HG03575 (cell line): ENCODE results near the gene CACNA1G.

ENCODE experiments used
- ATAC-seq: cut with Tn5 transposase; IDR thresholded peaks from one replicate; pipeline ENCODE4 v1.9.1; 2021; ENCODE audit not compliant: unreplicated experiment, insufficient number of reproducible peaks, low FRiP score; ENCODE audit errors: extremely low read depth

CACNA1G gene

GRCh38 chr17:50659179-50659578 is 98.7 kb downstream of the CACNA1G start:
- no peak for ATAC-seq

DNA sequence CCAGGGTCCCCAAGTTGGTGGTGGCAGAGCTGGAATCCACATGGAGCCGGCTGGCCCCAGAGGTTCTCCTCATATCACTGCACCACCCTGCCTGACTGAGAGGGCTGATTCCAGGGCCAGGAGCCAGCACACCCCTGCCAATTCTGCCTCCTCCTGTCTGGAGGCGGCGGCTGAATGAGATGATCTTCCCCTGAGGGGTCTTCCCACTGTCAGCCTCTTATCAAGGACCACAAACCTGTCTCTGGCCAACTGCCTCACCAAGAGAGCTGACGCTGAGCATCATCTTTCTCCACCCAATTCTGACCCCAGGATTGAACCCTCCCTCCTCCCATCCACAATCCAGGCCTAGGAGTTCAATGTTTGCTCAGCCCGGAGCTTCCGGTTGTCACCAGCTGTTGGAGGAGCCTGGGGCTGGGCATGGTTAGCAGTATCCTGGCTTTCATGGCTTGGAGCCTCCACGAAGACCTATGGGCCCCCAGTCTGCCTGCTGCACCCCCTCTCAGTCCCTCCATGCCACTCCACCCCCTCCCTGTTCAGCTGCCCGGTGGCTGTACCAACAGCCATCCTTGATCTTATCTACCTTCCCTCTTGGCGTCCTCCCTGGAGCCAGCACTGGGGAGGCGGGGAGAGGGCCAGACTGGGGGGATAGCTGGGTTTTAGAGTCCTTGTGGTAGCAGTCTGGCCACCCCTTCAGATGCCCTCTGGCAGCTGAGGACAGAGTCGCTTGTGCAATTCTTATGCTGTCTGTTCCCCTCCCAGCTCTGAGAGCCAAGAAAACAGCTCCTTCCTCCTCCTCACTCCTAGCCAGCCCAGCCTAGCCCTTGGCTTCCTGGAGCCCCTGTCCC is 99.7 kb downstream of the CACNA1G start:
- no peak for ATAC-seq

DNA sequence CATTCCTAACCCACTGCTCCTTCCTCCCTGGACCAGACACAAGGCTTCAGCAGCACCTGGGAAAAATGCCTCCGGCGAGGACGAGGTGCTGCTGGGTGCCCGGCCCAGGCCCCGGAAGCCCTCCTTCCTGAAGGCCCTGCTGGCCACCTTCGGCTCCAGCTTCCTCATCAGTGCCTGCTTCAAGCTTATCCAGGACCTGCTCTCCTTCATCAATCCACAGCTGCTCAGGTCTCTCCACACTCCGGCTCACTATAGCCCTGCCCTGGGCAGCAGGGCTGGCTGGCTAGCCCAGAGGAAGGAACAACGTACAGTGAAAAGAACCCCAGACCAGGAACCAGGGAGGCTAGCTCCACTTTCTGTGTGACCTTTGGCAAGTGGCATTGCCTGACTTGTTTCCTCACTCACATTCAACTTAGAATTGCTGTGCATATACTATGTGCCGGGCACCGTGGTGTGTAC is 100.4 kb downstream of the CACNA1G start:
- ATAC-seq, result no peak

DNA sequence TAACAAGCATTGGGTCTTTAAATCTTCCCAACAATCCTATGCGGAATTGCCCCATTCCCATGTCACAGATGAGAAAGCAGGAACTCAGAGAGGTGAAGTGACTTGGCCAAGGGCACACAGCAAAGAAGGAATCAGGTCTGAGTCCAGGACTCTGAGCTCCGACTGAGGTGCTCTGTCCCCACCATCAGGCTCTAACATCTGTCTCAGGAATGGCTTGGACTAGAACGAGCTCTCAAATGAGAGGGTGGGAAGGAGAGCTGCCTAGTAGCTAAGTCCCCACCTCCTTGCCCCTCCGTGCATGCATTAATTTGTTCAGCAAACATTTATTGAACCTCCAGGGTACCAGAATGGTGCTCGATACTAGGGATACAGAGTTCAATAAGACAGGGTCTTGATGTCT is 100.8 kb downstream of the CACNA1G start:
- ATAC-seq, result no peak

DNA sequence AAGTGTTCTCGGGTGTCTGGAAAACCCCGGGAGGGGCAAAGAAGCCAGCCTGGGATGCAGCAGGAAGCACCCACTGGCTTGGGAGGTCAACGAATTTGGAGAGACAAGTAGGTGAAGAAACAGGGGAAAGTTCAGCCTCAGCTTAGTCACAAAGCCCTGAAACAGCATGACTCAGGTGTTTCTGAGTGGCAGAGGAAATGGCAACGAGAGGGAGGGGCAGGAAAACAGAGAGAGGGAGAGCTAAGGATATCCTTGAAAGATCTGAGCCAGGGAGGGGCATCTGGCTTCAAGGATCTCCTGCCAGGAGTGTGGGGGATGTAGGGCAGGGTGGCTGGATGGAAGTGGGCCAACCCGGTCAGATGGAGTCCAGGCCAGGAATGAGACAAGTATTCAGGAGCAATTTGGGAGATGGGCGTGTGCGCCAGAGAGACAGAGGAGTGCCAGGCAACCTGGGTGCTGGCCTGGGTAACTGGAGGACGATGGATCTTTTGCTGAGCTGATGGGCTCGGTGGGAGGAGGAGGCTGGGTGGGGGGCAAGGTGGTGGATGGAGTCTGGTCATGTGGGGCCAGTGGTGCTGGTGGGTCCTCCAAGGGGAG is 101.4 kb downstream of the CACNA1G start:
- ATAC-seq, result no peak

- no peak for ATAC-seq
Observed at GRCh38 chr17:50662632-50663225, 102.2 kb downstream of the CACNA1G start.

- ATAC-seq, result no peak
Observed at GRCh38 chr17:50663812-50664374, 103.4 kb downstream of the CACNA1G start.

DNA sequence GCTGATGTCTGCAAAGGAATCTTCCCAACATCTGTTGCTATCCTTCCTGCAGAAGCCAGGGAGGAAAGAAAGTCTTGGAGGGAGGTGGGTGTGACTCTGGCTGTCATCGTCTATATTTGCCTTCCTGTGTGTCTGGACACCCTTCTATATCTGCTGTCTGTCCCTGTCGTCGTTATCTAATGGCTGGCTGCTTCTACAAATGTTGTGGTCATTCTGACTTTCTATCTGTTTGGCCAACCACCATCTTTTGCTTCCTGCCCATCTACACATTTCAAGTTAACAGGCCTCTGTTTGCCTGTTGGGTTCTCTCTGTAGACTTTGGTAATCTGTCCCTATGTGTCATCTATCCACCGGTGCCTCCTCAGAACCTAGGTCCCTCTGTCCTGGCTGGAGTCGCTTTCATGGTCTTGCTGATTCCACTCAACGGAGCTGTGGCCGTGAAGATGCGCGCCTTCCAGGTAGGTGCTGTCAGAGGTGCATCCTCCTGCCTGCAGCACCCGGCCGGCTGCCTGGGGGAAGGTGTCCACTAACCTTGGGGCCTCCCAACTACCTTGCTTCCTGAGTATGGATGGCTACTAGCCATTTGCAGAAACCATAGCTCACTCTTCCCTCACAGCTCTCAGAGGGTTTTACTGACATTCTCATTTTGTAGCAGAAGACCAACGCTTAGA is 104.4 kb downstream of the CACNA1G start:
- ATAC-seq, result no peak

- ATAC-seq, result no peak
Observed at GRCh38 chr17:50665838-50666237, 105.3 kb downstream of the CACNA1G start.

GRCh38 chr17:50666316-50666715 is 105.8 kb downstream of the CACNA1G start:
- ATAC-seq, result no peak

GRCh38 chr17:50667259-50668024 is 106.9 kb downstream of the CACNA1G start:
- no peak for ATAC-seq

DNA sequence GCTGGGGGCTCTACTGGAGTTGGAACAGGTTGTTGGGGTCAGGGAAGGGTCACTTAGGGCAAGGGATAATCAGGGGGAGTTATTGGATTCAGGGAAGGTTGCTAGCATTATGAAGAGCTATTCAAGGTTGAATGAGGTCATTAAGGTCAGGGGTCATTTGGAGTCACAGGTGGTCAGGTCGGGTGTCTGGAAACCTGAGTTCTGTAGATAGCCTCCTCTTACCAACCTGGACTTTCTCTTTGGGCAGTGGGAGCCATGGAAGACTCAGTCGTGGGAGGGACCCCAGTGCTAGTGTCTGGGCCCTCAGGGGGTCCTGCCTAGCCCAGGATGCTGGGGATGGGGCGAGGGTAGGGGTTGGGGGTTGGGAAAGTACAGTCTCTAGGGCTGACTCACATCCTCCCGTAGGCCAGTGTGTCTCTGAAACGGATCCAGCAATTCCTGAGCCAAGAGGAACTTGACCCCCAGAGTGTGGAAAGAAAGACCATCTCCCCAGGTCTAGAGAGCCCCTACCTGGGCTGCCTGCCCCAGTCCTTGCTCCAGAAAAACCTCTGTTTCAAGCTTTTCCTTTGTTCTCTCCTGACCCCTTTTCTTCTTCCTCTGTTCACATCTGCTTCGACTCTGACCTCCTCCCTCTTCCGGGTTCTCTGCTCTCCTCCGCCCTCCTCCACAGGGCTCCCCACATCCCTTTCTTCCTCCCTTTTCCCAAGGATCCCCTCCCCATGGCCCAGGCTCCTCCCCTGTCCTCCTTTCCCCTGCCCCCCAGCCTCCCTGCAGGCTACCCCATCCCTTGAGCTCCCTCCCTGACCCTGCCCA is 107.7 kb downstream of the CACNA1G start:
- ATAC-seq, result no peak

DNA sequence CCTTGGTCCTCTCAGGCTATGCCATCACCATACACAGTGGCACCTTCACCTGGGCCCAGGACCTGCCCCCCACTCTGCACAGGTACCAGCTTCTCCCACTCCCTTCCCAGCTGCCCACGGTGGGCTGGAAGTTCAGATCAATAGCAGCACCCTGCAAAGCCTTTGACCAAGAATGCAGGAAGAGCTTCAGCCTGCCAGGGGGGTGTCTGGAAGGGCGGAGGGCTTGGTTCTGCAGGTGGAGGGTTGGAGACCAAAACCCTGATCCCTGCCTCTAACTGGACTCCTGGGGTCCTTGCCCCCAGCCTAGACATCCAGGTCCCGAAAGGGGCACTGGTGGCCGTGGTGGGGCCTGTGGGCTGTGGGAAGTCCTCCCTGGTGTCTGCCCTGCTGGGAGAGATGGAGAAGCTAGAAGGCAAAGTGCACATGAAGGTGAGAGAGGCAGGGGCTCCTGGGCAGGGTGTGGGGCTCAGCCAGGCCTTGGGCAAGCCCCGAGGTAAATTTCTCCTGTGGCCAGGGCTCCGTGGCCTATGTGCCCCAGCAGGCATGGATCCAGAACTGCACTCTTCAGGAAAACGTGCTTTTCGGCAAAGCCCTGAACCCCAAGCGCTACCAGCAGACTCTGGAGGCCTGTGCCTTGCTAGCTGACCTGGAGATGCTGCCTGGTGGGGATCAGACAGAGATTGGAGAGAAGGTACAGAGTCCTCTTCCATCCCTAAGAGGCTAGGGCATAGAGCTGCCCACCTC is 108.5 kb downstream of the CACNA1G start:
- no peak for ATAC-seq

- no peak for ATAC-seq
Observed at GRCh38 chr17:50672071-50672470, 111.6 kb downstream of the CACNA1G start.

DNA sequence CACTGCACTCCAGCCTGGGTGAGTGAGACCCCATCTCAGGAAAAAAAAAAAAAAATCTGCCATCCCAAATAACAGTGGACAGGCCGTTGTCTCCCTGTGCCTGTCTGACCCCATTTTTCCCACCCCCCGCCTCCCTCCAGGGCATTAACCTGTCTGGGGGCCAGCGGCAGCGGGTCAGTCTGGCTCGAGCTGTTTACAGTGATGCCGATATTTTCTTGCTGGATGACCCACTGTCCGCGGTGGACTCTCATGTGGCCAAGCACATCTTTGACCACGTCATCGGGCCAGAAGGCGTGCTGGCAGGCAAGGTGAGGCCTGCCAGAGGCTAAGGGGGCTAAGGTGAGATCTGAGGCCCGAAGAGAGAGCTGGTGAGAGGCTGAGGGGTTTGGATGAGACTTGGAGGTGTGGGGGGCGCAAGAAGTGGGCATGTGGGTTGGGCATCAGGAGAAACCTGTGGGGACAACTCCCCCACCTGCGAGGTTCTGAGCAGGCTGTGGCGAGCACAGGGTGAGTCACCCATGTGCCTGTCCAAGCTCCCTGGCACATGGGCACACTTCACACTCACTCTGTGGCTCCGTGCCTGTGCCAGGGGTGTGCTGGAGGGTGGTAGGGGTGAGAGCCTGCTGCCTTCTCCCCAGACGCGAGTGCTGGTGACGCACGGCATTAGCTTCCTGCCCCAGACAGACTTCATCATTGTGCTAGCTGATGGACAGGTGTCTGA is 112.5 kb downstream of the CACNA1G start:
- ATAC-seq, result no peak

GRCh38 chr17:50675190-50675589 is 114.7 kb downstream of the CACNA1G start:
- no peak for ATAC-seq

GRCh38 chr17:50675627-50676026 is 115.1 kb downstream of the CACNA1G start:
- ATAC-seq, result no peak
